HEK293 (cell line): ENCODE measurements around the gene EDEM1.

Experiments used
- CTCF ChIA-PET: fragments of 350-600 bp; formaldehyde crosslinking; extraction: SDS; loops from one replicate; lab custom pipeline; 2021; ENCODE audit warnings: antibody characterized with exemption; lab: Yijun Ruan, JAX
- POLR2A ChIA-PET: fragments of 300-600 bp; formaldehyde crosslinking; extraction: SDS; loops from one replicate; lab custom pipeline; 2020; ENCODE audit warnings: antibody characterized with exemption, inconsistent platforms; lab: Yijun Ruan, JAX
- H3K27ac ChIP-seq: fragments of 200-500 bp; sonication (Bioruptor generic); 2 replicates; pipeline ENCODE4 v1.5.1; 2014; ENCODE audit warnings: low read depth, low read length, control low read depth, inconsistent platforms; ENCODE audit errors: extremely low read depth
- H3K36me3 ChIP-seq, 2 experiments: fragments of 200-500 bp in 1 of 2; sonication (Bioruptor generic) in 1 of 2; 1 replicate in 1 of 2; 2 replicates in 1 of 2; pipeline ENCODE4 v1.5.1; 2014 to 2017; ENCODE audit warnings: inconsistent platforms in 2 of 2, low read length in 2 of 2; ENCODE audit not compliant: control insufficient read depth in 2 of 2, insufficient read depth in 1 of 2
- H3K4me1 ChIP-seq: fragments of 200-500 bp; sonication (Bioruptor generic); 2 replicates; pipeline ENCODE4 v1.5.1; 2014; ENCODE audit warnings: mild to moderate bottlenecking, low read length, inconsistent platforms; ENCODE audit not compliant: control insufficient read depth, insufficient read depth
- H3K4me3 ChIP-seq: 2 replicates; pipeline ENCODE4 v1.5.1; 2011; ENCODE audit warnings: low read depth, mild to moderate bottlenecking, control low read depth, low read length, moderate library complexity
- H3K9me3 ChIP-seq: fragments of 200-500 bp; sonication (Bioruptor generic); 2 replicates; pipeline ENCODE4 v1.5.1; 2014; ENCODE audit warnings: low read depth, low read length, inconsistent platforms; ENCODE audit not compliant: control insufficient read depth, insufficient read depth
- EGR2 ChIP-seq: fragments of 450-650 bp; formaldehyde crosslinking; IDR thresholded peaks from 2 replicates; pipeline ENCODE4 v1.5.1; 2016; ENCODE audit warnings: low read depth, missing biosample characterization, missing genetic modification characterization
- KLF16 ChIP-seq: fragments of 450-650 bp; formaldehyde crosslinking; IDR thresholded peaks from 2 replicates; pipeline ENCODE4 v1.5.1; 2017; ENCODE audit warnings: missing biosample characterization, missing genetic modification characterization
- MYNN ChIP-seq: fragments of 450-650 bp; formaldehyde crosslinking; IDR thresholded peaks from 2 replicates; pipeline ENCODE4 v1.5.1; 2016; ENCODE audit warnings: missing biosample characterization, missing genetic modification characterization, borderline replicate concordance
- OVOL3 ChIP-seq: fragments of 450-650 bp; formaldehyde crosslinking; IDR thresholded peaks from 2 replicates; pipeline ENCODE4 v1.5.1; 2016; ENCODE audit warnings: missing biosample characterization, missing genetic modification characterization
- SALL2 ChIP-seq: fragments of 450-650 bp; formaldehyde crosslinking; IDR thresholded peaks from 2 replicates; pipeline ENCODE4 v1.5.0; 2017; ENCODE audit warnings: missing biosample characterization, mild to moderate bottlenecking, missing genetic modification characterization, borderline replicate concordance
- SP2 ChIP-seq: fragments of 450-650 bp; formaldehyde crosslinking; IDR thresholded peaks from 2 replicates; pipeline ENCODE4 v1.5.1; 2016; ENCODE audit warnings: missing biosample characterization, missing genetic modification characterization
- SP7 ChIP-seq: fragments of 450-650 bp; formaldehyde crosslinking; IDR thresholded peaks from 2 replicates; pipeline ENCODE4 v1.5.1; 2016; ENCODE audit warnings: missing biosample characterization, missing genetic modification characterization
- ZBTB21 ChIP-seq: fragments of 450-650 bp; formaldehyde crosslinking; IDR thresholded peaks from 2 replicates; pipeline ENCODE4 v1.5.1; 2017; ENCODE audit warnings: missing biosample characterization, missing genetic modification characterization
- ZNF138 ChIP-seq: fragments of 450-650 bp; formaldehyde crosslinking; IDR thresholded peaks from 2 replicates; pipeline ENCODE4 v1.5.1; 2016; ENCODE audit warnings: missing biosample characterization, missing genetic modification characterization, borderline replicate concordance
- ZNF169 ChIP-seq: fragments of 450-650 bp; formaldehyde crosslinking; IDR thresholded peaks from 2 replicates; pipeline ENCODE4 v1.5.1; 2016; ENCODE audit warnings: missing biosample characterization, missing genetic modification characterization
- ZNF19 ChIP-seq: fragments of 450-650 bp; formaldehyde crosslinking; IDR thresholded peaks from 2 replicates; pipeline ENCODE4; 2016; ENCODE audit warnings: missing biosample characterization, missing genetic modification characterization, low read depth
- ZNF2 ChIP-seq: fragments of 450-650 bp; formaldehyde crosslinking; IDR thresholded peaks from 2 replicates; pipeline ENCODE4 v1.5.1; 2016; ENCODE audit warnings: missing biosample characterization, missing genetic modification characterization
- ZNF214 ChIP-seq: fragments of 450-650 bp; formaldehyde crosslinking; IDR thresholded peaks from 2 replicates; pipeline ENCODE4 v1.5.1; 2017; ENCODE audit warnings: missing biosample characterization, mild to moderate bottlenecking, missing genetic modification characterization, borderline replicate concordance
- ZNF239 ChIP-seq: fragments of 450-650 bp; formaldehyde crosslinking; IDR thresholded peaks from 2 replicates; pipeline ENCODE4 v1.5.1; 2016; ENCODE audit warnings: missing biosample characterization, missing genetic modification characterization
- ZNF266 ChIP-seq: fragments of 450-650 bp; formaldehyde crosslinking; IDR thresholded peaks from 2 replicates; pipeline ENCODE4 v1.5.1; 2016; ENCODE audit warnings: missing biosample characterization, missing genetic modification characterization, low read depth
- ZNF274 ChIP-seq, 2 experiments: fragments of 200-500 bp in 1 of 2; fragments of 450-650 bp in 1 of 2; sonication (Bioruptor generic) in 1 of 2; formaldehyde crosslinking in 1 of 2; IDR thresholded peaks; 2 replicates each; pipeline versions ENCODE4 v1.5.1 to v1.6.1; 2014 to 2016; ENCODE audit warnings: borderline replicate concordance in 1 of 2, inconsistent platforms in 1 of 2, low read length in 1 of 2, missing biosample characterization in 1 of 2, missing genetic modification characterization in 1 of 2
- ZNF302 ChIP-seq: fragments of 450-650 bp; formaldehyde crosslinking; IDR thresholded peaks from 2 replicates; pipeline ENCODE4 v1.5.1; 2016; ENCODE audit warnings: missing biosample characterization, missing genetic modification characterization, low read depth
- ZNF416 ChIP-seq: fragments of 450-650 bp; formaldehyde crosslinking; IDR thresholded peaks from 2 replicates; pipeline ENCODE4 v1.5.1; 2016; ENCODE audit warnings: missing biosample characterization, missing genetic modification characterization
- ZNF48 ChIP-seq: fragments of 450-650 bp; formaldehyde crosslinking; IDR thresholded peaks from 2 replicates; pipeline ENCODE4 v1.5.1; 2016; ENCODE audit warnings: missing biosample characterization, missing genetic modification characterization
- ZNF510 ChIP-seq: fragments of 450-650 bp; formaldehyde crosslinking; IDR thresholded peaks from 2 replicates; pipeline ENCODE4 v1.5.1; 2018; ENCODE audit warnings: mild to moderate bottlenecking, missing genetic modification characterization, missing biosample characterization; ENCODE audit not compliant: insufficient replicate concordance
- ZNF530 ChIP-seq: fragments of 450-650 bp; formaldehyde crosslinking; IDR thresholded peaks from 2 replicates; pipeline ENCODE4 v1.5.1; 2016; ENCODE audit warnings: low read depth, missing biosample characterization, missing genetic modification characterization
- ZNF585B ChIP-seq: fragments of 450-650 bp; formaldehyde crosslinking; IDR thresholded peaks from 2 replicates; pipeline ENCODE4 v1.5.1; 2016; ENCODE audit warnings: missing biosample characterization, missing genetic modification characterization
- ZNF677 ChIP-seq: fragments of 450-650 bp; IDR thresholded peaks from 2 replicates; pipeline ENCODE4 v1.5.0; 2018; ENCODE audit warnings: missing biosample characterization, mild to moderate bottlenecking, missing genetic modification characterization, moderate library complexity
- ZNF768 ChIP-seq: fragments of 450-650 bp; formaldehyde crosslinking; IDR thresholded peaks from 2 replicates; pipeline ENCODE4 v1.5.1; 2018; ENCODE audit warnings: missing biosample characterization, mild to moderate bottlenecking, missing genetic modification characterization
- ZNF792 ChIP-seq: fragments of 450-650 bp; formaldehyde crosslinking; IDR thresholded peaks from 2 replicates; pipeline ENCODE4 v1.5.1; 2016; ENCODE audit warnings: missing biosample characterization, missing genetic modification characterization
- ZNF843 ChIP-seq: fragments of 450-650 bp; formaldehyde crosslinking; IDR thresholded peaks from 2 replicates; pipeline ENCODE4 v1.5.1; 2016; ENCODE audit warnings: missing biosample characterization, missing genetic modification characterization
- ZSCAN5A ChIP-seq: fragments of 450-650 bp; formaldehyde crosslinking; IDR thresholded peaks from 2 replicates; pipeline ENCODE4 v1.5.1; 2016; ENCODE audit warnings: missing biosample characterization, missing genetic modification characterization
- TF ChIP-seq, protein P1 (sequence below): fragments of 450-650 bp; formaldehyde crosslinking; IDR thresholded peaks from 2 replicates; pipeline ENCODE4 v1.5.1; 2016; ENCODE audit warnings: missing biosample characterization, missing genetic modification characterization

EDEM1 gene

DNA sequence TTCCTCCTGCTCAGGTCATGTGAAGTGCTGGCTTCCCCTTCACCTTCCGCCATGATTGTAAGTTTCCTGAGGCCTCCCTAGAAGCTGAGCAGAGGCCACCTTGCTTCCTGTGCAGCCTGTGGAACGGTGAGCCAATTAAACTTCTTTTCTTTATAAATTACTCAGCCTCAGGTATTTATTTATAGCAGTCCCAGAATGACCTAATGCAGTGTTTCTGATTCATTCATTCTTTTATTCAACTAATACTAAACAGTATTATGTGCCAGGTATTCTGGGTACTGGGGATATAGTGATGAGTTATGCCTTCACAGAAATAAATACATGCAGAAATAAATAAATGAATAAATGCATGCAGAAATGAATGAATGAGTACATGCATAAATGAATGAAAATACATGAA lies 41.9 kb downstream of the EDEM1 start (continued):
- no peak for TF ChIP-seq MYNN
- no peak for TF ChIP-seq OVOL3 (tag by site-specific recombination)
- no peak for TF ChIP-seq ZBTB21 (tag by site-specific recombination)
- TF ChIP-seq ZNF302 (tag by site-specific recombination), result no peak
- TF ChIP-seq SALL2 (tag by site-specific recombination), result no peak
- TF ChIP-seq ZNF768 (tag by site-specific recombination), result no peak
- TF ChIP-seq ZNF510, result no peak
- TF ChIP-seq ZNF266, result no peak
- TF ChIP-seq SP2 (tag by site-specific recombination), result no peak
- TF ChIP-seq ZNF585B (tag by site-specific recombination), result no peak
- no peak for TF ChIP-seq ZNF274 (IDR thresholded peaks at IDR 0.05; ENCODE audit: low read length)
- no peak for TF ChIP-seq ZNF274 (tag by site-specific recombination; IDR thresholded peaks at IDR 0.05; ENCODE audit: borderline replicate concordance)

- no peaks in the 10 kb centered on the region for H3K9me3 ChIP-seq
- no peak overlapping the region for H3K4me3 ChIP-seq
- POLR2A ChIA-PET, result no interaction called here
- CTCF ChIA-PET, result interaction anchor here (0.9 to 1.4 kb wide), 2 partner anchors 20 to 519 kb away, joined by 3 to 4 read pairs; no protein-coding TSS in a partner anchor
- H3K4me1 ChIP-seq, result no peaks in the 10 kb centered on the region
- TF ChIP-seq ZNF843 (tag by site-specific recombination) (no peak), SP7 (tag by site-specific recombination) (no peak), ZNF239 (tag by site-specific recombination) (no peak), ZNF48 (tag by site-specific recombination) (no peak), OVOL3 (tag by site-specific recombination) (no peak), ZNF169 (tag by site-specific recombination) (no peak), EGR2 (no peak), ZNF2 (tag by site-specific recombination) (no peak), ZNF530 (no peak), ZSCAN5A (tag by site-specific recombination) (no peak), ZNF138 (tag by site-specific recombination) (no peak), ZNF677 (no peak), ZNF19 (tag by site-specific recombination) (no peak), ZNF792 (no peak), KLF16 (tag by site-specific recombination) (no peak), ZNF214 (no peak), ZNF416 (tag by site-specific recombination) (no peak)
- TF ChIP-seq, protein P1, sequence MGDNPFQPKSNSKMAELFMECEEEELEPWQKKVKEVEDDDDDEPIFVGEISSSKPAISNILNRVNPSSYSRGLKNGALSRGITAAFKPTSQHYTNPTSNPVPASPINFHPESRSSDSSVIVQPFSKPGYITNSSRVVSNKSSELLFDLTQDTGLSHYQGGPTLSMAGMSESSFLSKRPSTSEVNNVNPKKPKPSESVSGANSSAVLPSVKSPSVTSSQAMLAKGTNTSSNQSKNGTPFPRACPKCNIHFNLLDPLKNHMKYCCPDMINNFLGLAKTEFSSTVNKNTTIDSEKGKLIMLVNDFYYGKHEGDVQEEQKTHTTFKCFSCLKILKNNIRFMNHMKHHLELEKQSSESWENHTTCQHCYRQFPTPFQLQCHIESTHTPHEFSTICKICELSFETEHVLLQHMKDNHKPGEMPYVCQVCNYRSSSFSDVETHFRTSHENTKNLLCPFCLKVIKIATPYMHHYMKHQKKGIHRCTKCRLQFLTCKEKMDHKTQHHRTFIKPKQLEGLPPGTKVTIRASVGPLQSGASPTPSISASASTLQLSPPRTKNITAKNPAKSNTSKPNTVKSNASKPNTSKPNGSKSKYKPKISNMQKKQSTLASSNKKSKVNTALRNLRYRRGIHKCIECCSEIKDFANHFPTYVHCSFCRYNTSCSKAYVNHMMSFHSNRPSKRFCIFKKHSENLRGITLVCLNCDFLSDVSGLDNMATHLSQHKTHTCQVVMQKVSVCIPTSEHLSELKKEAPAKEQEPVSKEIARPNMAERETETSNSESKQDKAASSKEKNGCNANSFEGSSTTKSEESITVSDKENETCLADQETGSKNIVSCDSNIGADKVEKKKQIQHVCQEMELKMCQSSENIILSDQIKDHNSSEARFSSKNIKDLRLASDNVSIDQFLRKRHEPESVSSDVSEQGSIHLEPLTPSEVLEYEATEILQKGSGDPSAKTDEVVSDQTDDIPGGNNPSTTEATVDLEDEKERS (tag by site-specific recombination), result no peak
- H3K36me3 ChIP-seq, result no peaks in the 10 kb centered on the region
- no peak overlapping the region for H3K27ac ChIP-seq
Observed at GRCh38 chr3:5231074-5231473, 43.6 kb downstream of the EDEM1 start.
